ENCODE measurements around the gene OR12D1.
"Not testable (repeated sequence)": the region's sequence is repeated elsewhere in the genome, so short reads cannot be mapped to it uniquely, and the experiment has no call there.

Gene OR12D1

DNA sequence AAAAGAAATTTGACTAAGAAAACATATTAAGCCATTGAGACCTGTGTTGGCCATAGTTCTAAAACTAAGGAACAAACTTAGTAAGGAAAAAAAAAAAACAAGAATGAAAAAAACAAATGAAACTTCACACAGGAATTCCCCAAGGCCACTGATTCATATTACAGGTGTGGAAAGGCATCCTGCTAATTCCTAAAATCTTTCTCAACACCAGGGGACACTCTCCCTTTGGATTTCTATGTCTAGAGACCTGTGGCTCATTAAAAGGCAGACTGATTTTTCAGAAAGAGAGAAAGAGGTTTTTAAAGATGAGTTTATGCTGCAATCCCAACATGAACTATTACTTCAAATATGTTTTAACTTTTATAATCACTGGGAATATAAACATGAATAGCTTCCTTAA, at the start of gene OR12D1:
Gene OR12D1 (plus strand): TSS at position 341 of the 400 bp plus-strand sequence.
- no peak for DNase-seq (ENCODE audit: low read depth)

DNA sequence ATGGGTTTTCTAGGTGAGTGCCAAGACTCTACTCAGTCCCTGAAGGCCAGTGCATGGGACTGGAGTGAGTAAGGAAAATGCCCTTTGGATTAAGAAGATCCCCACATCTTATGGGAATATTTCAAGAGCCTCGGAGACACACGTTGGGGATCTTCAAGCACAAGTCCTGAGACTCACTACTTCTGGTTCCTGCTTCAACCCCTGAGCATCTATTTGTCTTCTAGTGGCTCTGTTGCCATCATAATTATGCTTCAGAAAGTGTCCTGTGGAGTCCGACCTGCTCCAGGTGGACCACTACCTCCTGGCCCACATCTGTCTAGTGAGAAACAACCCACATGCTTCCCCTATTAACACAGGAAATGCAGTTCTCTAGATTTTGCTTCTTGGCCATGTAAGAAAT, 46.0 kb upstream of the OR12D1 start, which contains the start of gene OR5V1:
Gene OR5V1 (minus strand): TSS at position 101 of the 400 bp plus-strand sequence. CDS start 12,670 bp downstream, outside the sequence.
- DNase-seq (ENCODE audit: low read depth) = no peak

DNA sequence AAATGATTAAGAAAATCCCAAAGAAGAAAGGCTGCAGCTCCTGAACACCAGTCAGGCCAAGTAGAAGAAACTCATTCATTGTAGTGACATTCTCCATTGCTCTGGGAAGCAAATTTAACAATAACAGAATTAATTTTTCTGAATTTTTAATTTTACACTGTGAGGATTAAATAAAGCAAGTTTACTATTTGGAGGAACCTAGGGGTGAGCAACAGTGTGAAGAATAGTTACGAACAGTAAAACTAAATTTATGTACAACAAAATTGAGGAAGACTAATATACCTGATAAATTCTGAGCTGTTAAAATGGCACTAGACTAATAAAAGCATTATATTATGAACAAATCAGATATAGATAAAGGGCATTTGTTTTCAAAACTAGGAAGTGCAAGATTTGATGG, 39.5 kb upstream of the OR12D1 start, which contains the start of gene OR12D3:
Gene OR12D3 (minus strand): TSS at position 101 of the 400 bp plus-strand sequence. CDS start 4 bp downstream, at position 97.
- no peak for DNase-seq (ENCODE audit: low read depth)

DNA sequence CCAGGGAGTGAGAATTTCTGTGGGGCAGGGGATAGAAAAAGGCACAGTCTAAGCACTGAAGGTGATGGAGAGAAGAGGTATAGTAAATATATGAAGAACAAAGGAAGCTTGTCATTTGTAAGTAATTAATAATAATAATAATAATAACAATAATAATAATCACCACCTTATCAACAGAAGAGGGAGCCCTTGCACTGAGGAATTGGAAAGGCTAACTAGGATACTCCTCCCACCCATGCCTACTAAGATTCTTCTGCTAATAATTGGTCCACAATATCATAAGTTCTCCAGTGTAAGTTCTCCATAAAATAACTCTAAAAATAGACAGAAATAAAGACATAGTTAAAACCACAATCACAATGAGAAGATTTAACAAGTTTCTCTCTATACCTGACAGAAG, 38.7 kb upstream of the OR12D1 start:
- DNase-seq (ENCODE audit: low read depth) = no peak

DNA sequence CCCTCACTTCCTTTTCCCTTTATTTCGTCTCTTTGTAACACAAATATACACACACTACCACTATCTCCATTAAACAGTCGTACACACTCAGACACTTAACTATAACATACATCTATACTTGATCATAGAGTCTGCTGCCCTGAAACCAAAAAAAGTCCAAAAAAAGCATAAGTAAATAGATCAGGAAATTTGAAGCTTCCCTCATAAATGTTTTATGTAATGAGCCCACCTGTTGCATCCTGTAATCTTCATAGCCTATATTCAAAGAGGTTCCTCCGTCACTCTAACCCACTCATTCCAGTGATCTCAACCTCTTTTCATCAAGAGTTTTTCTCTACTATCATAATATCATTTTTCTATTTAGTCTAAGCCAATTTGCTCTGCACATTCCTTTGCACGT, 26.2 kb upstream of the OR12D1 start:
- no peak for DNase-seq (ENCODE audit: low read depth)

DNA sequence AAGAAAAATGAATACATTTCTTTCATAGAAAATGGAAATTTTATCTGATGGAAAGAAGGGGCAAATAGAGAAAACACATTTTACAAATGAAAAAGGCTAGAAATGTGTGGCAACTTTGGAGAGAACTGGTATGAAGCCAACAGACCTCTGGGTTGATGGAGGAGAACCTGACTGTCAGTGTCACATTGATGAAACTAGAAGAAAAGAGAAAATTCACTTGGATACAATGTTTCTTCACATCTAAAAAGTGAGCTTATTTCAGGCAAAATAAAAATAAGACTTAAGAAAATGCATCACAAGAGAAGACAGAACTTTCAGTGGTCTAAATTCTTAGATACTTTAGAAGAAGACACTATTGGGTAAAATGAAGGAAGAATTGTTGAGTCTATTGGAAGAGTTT, 19.4 kb upstream of the OR12D1 start, which contains the start of gene OR12D2:
Gene OR12D2 (plus strand): TSS at position 301 of the 400 bp plus-strand sequence. CDS start 1,069 bp downstream, outside the sequence.
- DNase-seq (ENCODE audit: low read depth) = no peak

DNA sequence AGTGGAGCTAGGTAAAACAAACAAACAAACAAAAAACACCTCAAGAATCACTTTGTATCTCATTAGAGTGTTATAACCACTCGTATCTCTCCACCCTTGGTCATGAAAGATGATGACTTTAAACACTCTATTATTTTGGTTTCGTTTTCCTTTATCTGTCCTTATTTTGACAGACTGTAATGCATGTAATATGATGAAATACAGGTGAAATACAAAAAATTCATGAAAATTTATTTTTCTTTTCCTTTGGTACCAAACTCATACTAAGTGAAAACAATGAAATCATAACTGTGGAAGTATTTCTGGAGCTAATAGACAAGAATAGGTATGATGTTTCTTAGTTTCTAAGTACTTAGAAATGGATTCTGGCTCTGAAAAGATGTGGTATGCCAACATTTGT, 15.2 kb upstream of the OR12D1 start:
- DNase-seq (ENCODE audit: low read depth) = no peak

DNA sequence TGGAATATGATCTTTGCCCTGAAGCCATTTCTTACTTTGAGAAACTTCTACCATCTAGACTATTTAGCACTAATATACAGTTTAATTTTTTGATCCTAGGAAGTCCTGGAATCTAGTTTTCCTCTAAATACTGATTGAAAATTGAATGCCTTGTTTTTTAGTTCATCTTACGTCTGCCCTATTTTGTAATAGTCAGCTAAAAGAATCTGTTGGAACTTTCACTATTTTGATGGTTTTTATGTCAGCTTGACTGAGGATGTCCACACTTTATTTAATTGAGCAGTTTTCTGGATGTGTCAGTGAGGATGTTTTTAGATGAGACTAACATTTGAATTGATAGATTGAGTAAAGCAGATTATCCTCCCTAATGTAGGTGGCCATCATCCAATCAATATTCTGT, 10.9 kb upstream of the OR12D1 start:
- no peak for DNase-seq (ENCODE audit: low read depth)

DNA sequence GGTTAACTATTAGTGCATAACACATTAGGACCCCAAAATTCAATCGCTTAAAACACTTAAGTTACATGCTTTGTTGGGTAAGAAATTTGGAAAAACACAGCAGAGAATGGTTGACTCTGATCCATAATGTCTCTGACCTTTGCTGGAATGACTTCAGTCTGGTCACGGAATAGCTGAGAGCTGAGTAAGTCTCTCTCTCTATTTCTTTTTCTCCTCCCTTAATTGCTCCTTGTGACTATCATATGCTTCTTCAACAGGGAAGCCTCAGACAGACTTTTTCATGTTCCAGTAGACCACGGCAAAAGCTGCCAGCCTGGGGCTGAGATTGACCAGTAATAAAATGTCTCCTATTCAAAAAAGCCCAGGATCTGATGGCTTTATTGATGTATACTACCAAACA, 4.8 kb downstream of the OR12D1 start:
- DNase-seq (ENCODE audit: low read depth) = no peak

DNA sequence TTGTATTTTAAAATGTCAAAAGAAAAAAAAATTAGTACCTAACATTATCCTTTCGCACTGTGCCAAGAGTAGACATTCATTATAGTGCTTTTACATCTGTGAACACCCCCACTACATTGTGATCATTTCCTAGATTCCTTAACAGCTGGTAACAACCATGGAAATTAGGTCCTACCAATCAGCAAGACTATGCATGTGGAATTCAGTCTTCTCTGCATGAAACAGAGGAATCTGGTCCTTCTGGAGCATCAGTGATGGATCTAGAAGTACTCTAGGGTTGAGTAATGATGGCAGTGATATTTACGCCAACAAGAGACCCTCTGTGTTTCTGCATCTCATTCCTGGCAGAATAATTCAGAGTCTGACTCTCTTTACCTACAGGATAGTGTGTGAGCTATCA, 9.4 kb downstream of the OR12D1 start:
- DNase-seq (ENCODE audit: low read depth) = no peak

DNA sequence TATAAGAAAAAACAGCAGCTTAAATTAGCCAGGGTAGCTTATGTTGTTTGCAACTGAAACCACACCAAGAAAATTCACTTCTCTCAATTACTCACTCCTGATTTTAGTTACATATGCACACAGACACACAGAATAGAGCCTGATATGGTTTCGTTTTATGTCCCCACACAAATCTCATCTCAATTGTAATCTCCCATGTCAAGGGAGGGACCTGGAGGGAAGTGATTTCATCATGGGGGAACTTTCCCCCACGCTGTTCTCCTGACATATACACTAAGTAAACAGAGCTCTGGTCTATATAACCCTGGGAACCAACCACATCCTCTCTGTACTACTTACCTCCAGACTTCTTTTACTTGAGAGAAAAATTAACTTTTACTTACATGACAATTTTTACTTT, 9.8 kb downstream of the OR12D1 start:
- no peak for DNase-seq (ENCODE audit: low read depth)

DNA sequence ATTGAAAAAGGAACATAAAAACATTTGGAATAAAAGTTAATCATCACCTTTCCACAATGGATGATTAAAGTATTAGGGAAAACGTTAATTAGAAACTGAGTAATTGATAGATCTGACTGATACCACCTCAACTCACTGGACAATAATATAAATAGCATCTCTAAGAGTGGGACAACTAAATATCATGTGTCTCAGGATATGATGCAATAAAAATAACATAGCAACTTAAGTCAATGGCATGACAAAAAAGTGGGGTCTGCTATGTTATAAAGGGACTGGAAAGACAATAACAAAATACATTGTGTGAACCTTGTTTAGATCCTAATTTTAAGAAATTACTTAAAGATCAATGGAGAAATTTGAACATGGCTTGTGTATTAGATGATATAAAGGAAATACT, 10.3 kb downstream of the OR12D1 start:
- no peak for DNase-seq (ENCODE audit: low read depth)

DNA sequence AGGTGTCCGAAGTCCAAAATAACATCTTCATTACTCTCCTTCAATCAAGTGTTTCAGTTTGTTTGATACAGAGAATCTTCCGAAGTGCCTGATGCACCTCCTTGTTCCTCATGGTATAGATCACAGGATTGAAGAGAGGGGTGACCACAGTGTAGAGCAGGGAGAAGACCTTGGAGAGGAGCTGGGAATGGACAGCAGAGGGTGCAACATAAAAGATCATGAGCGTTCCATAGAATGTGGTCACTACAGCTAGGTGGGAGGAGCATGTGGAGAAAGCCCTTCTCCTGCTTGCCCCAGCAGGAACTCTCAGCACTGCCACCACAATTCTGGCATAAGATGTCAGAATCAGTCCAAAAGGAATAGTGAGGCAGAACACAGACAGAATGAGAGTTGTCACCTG, 11.9 kb downstream of the OR12D1 start:
- no peak for DNase-seq (ENCODE audit: low read depth)

DNA sequence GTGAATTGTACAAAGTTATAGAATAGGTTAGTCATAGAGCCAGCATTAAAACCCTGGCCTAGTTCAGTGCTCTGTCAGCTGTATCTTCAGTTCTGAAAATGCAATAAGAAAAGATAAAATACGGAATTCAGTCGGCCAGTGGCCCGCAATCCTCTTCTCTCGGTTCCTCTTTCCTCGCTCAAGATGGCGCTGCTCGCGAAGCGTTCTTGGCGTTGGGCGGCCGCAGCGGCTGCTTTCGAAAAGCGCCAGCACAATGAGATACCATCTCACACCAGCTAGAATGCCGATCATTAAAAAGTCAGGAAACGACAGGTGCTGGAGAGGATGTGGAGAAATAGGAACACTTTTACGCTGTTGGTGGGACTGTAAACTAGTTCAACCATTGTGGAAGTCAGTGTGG, 22.0 kb downstream of the OR12D1 start:
- not testable (repeated sequence) for DNase-seq (ENCODE audit: low read depth)

DNA sequence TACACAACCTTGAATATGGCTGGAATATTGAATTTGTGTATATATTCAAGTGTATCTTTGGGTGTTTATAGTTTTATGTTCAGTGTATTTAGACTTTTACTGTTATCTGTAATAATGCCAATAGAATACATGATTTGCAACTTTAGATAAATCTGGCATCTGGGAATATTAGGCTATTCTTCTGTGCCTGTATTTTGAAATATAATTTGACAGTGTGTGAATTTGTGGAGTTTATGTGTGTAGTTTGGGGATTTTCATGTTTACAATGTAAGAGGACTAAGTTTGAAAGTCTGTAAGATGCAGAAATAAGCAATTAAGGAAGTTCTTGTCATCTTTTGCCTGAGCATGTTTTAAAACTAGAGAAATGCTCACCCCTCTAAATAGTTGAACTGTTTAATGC, 24.3 kb downstream of the OR12D1 start, which contains the start of gene OR10C1:
Gene OR10C1 (plus strand): TSS at position 301 of the 400 bp plus-strand sequence. CDS start 710 bp downstream, outside the sequence.
- DNase-seq (ENCODE audit: low read depth) = no peak

DNA sequence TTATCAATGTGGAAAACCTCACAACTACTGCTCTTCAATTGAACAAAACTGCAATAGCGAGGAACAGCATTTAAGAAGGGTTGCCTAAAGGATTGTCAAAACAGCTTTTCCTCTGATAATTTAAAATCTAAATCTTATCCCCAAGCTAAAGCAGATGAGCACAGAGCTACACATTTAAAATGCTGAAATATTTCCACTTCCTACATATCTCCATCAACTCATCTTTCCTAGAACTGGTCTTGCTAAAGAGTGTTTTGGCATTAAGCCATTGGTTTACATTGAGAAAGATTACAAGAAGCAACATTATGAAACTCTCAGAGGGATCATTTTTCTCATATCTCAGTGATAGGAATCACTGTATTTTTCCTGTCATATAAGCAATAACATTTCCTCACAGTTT, 28.0 kb downstream of the OR12D1 start:
- DNase-seq (ENCODE audit: low read depth) = no peak

DNA sequence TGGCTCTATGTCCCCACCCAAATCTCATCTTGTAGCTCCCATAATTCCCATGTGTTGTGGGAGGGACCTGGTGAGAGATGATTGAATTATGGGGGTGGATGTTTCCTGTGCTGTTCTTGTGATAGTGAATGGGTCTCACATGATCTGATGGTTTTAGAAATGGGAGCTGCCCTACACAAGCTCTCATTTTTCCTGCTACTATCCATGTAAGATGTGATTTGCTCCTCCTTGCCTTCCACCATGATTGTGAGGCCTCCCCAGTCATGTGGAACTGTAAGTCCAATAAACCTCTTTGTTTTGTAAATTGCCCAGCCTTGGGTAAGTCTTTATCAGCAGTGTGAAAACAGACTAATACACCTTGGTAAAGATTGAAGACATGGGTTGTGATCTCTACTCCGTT, 29.3 kb downstream of the OR12D1 start:
- DNase-seq (ENCODE audit: low read depth) = not testable (repeated sequence)

DNA sequence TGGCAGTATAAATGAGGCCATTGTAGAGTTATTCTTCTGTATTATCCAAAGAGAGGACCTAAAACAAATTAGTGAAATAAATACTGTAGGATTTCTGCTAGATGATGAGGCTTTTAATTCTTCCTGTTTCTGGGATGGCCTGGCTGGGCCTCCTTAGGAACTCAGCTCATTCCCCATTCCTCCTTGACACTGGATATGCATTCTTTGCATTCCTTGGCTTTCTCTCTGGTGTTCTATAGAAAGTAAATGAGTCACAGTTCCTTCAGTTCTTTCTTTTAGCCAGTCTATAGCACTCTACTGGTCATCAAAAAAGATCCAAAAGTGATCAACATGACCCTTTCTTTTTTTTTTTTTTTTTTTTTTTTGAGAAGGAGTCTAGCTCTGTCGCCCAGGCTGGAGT, 32.9 kb downstream of the OR12D1 start:
- DNase-seq (ENCODE audit: low read depth) = no peak

DNA sequence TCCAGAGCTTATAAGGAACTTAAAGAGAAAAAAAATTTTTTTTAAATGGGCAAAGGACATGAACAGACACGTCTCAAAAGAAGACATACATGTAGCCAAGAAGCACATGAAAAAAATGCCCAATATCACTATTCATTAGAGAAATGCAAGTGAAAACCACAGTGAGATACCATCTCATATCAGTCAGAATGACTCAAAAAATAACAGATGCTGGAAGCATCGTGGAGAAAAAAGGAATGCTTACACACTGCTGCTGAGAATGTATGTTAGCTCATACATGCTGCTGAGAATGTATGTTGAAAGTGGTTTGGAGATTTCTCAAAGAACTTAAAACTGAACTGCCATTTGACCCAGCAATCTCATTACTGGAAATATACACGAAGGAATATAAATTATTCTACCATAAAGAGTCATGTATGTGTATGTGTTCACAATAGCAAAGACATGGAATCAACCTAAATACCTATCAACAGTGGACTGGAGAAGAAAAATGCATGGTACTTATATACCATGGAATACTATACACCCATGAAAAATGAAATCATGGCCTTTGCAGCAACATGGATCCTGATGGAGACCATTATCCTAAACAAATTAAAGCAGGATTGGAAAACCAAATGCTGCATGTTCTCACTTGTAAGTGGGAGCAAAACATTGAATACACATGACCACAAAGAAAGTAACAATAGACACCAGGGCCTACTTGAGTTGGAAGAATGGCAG, 36.9 kb downstream of the OR12D1 start:
- DNase-seq (ENCODE audit: low read depth) = no peak

DNA sequence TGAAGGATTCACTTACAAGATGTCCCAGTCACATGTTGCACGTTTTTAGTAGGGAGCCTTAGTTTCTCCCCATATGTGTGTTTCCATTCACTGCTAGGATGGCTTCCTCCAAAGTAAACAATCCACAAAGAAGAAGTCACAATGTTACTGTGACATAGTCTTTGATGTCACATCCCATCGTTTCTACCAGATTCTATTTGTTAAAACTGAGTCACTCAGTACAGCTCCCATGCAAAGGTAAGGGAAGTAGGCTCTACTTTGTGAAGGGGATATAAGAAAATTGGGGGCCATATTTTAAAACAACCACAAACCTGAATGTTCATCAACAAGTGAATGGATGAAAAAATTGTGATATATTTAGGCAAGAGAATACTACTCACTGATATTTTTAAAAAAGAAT, 42.2 kb downstream of the OR12D1 start, which contains the start of the genes OR11A1 and OR2H1:
Gene OR11A1 (minus strand): TSS at position 101 of the 400 bp plus-strand sequence. CDS start 29,430 bp downstream, outside the sequence.
Gene OR2H1 (plus strand): TSS at position 185 of the 400 bp plus-strand sequence. CDS start 4,615 bp downstream, outside the sequence.
- no peak for DNase-seq (ENCODE audit: low read depth)

DNA sequence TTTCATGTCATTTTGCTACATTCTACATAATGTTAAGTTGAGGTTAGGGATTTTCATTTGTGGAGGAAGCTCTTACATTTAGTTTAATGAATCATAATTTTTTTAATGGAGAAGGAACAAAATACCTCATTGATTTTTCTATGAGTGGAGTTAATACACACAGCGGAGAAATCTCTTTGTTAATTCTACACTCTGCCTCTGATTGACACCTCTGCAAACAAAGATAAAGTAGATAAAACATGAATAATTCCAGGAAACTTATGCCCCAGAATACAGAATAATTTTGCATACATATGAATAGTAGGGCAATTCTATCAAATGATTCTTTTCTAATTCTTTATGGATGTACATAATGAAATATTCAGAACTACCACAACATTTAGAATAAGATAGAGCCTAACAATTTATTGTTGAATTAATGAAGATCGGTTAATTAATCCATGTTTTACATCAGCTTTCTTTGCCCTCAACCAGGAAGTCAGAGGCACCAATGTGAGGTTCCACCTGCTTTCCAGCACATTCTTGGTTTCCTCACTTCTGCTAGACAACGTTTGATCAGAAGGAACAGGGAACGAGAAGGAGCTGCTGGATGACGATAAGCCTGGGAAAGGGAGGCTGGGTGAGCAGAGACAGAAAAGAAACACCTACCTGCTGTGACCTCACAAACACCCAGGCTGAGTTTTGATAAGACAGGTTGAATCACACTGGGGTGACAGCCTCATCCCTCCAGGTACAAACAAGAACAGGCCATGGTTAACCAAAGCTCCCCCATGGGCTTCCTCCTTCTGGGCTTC, 46.5 kb downstream of the OR12D1 start:
- no peak for DNase-seq (ENCODE audit: low read depth)

DNA sequence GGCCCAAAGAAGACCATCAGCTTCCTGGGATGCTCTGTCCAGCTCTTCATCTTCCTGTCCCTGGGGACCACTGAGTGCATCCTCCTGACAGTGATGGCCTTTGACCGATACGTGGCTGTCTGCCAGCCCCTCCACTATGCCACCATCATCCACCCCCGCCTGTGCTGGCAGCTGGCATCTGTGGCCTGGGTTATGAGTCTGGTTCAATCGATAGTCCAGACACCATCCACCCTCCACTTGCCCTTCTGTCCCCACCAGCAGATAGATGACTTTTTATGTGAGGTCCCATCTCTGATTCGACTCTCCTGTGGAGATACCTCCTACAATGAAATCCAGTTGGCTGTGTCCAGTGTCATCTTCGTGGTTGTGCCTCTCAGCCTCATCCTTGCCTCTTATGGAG, 47.3 kb downstream of the OR12D1 start:
- DNase-seq (ENCODE audit: low read depth) = no peak

DNA sequence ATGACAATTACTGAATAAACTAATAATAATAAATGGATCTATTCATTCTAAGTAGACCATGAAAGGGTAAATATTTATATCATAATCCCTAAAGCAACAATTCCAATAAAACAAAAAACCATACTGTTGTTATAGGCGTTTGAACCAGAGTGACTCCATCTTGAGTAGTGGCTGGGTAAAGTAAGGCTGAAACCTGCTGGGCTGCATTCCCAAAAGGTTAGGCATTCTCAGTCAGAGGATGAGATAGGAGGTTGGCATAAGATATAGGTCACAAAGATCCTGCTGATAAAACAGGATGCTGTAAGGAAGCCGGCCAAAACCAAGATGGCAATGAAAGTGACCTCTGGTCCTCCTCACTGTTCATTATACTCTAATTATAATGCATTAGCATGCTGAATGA, 50.6 kb downstream of the OR12D1 start:
- no peak for DNase-seq (ENCODE audit: low read depth)
